HEK293T (cell line): ENCODE measurements around the gene CPT1B.

ENCODE experiments used
- CTCF ChIA-PET: fragments of 350-600 bp; formaldehyde crosslinking; extraction: SDS; loops from one replicate; lab custom pipeline; 2021; ENCODE audit warnings: antibody characterized with exemption, inconsistent platforms; lab: Yijun Ruan, JAX
- POLR2A ChIA-PET: fragments of 350-600 bp; formaldehyde crosslinking; extraction: SDS; loops from one replicate; lab custom pipeline; 2020; ENCODE audit warnings: antibody characterized with exemption, inconsistent platforms; lab: Yijun Ruan, JAX
- DNase-seq: peaks from one replicate; pipeline ENCODE4 v3.0.0; 2012; ENCODE audit warnings: mixed read lengths; ENCODE audit errors: extremely low spot score
- ARNT ChIP-seq: fragments of 450-650 bp; IDR thresholded peaks from 2 replicates; pipeline ENCODE4 v1.6.1; 2017; ENCODE audit warnings: mild to moderate bottlenecking
- BHLHE40 ChIP-seq: fragments of 450-650 bp; IDR thresholded peaks from 2 replicates; pipeline ENCODE4 v1.6.1; 2016; ENCODE audit warnings: mild to moderate bottlenecking, moderate library complexity, borderline replicate concordance
- CTBP1 ChIP-seq: fragments of 450-650 bp; IDR thresholded peaks from 2 replicates; pipeline ENCODE4 v1.6.1; 2016; ENCODE audit warnings: borderline replicate concordance
- ELF4 ChIP-seq: fragments of 450-650 bp; IDR thresholded peaks from 2 replicates; pipeline ENCODE4 v1.6.1; 2017; ENCODE audit warnings: antibody characterized with exemption
- FOXA1 ChIP-seq: fragments of 450-650 bp; IDR thresholded peaks from 2 replicates; pipeline ENCODE4 v1.6.1; 2016; ENCODE audit warnings: mild to moderate bottlenecking
- FOXK2 ChIP-seq: fragments of 450-650 bp; IDR thresholded peaks from 2 replicates; pipeline ENCODE4 v1.6.1; 2016; ENCODE audit warnings: mild to moderate bottlenecking
- FOXM1 ChIP-seq: fragments of 450-650 bp; IDR thresholded peaks from 2 replicates; pipeline ENCODE4 v1.6.1; 2017; ENCODE audit warnings: mild to moderate bottlenecking, borderline replicate concordance
- HDGF ChIP-seq: fragments of 450-650 bp; IDR thresholded peaks from 2 replicates; pipeline ENCODE4 v1.6.1; 2017; ENCODE audit warnings: antibody characterized with exemption, borderline replicate concordance
- L3MBTL2 ChIP-seq: fragments of 450-650 bp; conservative IDR thresholded peaks from 2 replicates; pipeline ENCODE4 v1.6.1; 2016; ENCODE audit warnings: mild to moderate bottlenecking
- LEF1 ChIP-seq: fragments of 450-650 bp; IDR thresholded peaks from 2 replicates; pipeline ENCODE4 v1.6.1; 2017; ENCODE audit warnings: mild to moderate bottlenecking, borderline replicate concordance
- NFRKB ChIP-seq: fragments of 450-650 bp; IDR thresholded peaks from 2 replicates; pipeline ENCODE4 v1.6.1; 2016; ENCODE audit warnings: mild to moderate bottlenecking, moderate library complexity
- SP1 ChIP-seq: fragments of 450-650 bp; IDR thresholded peaks from 2 replicates; pipeline ENCODE4 v1.6.1; 2017
- SUZ12 ChIP-seq: fragments of 450-650 bp; IDR thresholded peaks from 2 replicates; pipeline ENCODE4 v1.6.1; 2016; ENCODE audit warnings: mild to moderate bottlenecking
- TARDBP ChIP-seq: fragments of 450-650 bp; IDR thresholded peaks from 2 replicates; pipeline ENCODE4 v1.6.1; 2016
- ZNF384 ChIP-seq: fragments of 450-650 bp; IDR thresholded peaks from 2 replicates; pipeline ENCODE4 v1.6.1; 2016
- TF ChIP-seq, protein P1 (sequence below): fragments of 450-650 bp; IDR thresholded peaks from 2 replicates; pipeline ENCODE4 v1.6.1; 2016

Gene CPT1B

GRCh38 chr22:50595189-50595588, 17.0 kb upstream of the CPT1B start:
- TF ChIP-seq LEF1 (no peak), BHLHE40 (no peak), SUZ12 (no peak), ARNT (no peak), SP1 (no peak), TARDBP (no peak), ELF4 (no peak), HDGF (no peak), CTBP1 (no peak), FOXM1 (no peak), ZNF384 (no peak), L3MBTL2 (no peak), NFRKB (no peak), FOXA1 (no peak), FOXK2 (no peak)
- TF ChIP-seq, protein P1, sequence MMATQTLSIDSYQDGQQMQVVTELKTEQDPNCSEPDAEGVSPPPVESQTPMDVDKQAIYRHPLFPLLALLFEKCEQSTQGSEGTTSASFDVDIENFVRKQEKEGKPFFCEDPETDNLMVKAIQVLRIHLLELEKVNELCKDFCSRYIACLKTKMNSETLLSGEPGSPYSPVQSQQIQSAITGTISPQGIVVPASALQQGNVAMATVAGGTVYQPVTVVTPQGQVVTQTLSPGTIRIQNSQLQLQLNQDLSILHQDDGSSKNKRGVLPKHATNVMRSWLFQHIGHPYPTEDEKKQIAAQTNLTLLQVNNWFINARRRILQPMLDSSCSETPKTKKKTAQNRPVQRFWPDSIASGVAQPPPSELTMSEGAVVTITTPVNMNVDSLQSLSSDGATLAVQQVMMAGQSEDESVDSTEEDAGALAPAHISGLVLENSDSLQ: no peak
- ChIA-PET CTCF (no interaction called here), POLR2A (no interaction called here)
- no peak for DNase-seq

DNA sequence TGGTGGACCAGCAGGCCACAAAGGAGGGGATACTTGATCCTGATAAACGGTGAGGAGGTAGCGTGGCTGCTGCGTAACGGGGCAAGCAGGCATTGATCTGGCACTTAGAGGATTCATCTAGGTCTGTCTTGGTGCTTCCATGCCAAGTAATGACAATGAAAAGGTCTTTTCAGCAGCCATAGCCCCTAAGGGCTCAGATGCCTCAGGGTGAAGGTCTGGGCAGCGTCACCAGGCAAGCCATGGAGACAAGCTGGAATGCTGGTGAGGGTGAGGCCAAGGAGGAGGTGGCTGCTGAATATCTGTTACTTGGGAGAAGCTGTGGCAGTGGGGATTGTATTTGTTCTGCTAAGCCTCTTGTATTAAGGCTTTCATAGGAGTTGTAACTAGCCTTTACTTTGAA, 9.2 kb upstream of the CPT1B start:
- no peak for DNase-seq
- ChIA-PET CTCF (interaction anchor here (0.6 kb wide), 1 partner anchor 532 kb away, joined by 3 read pairs; no protein-coding TSS in a partner anchor), POLR2A (no interaction called here)
- TF ChIP-seq ZNF384: no peak
- TF ChIP-seq L3MBTL2: no peak
- TF ChIP-seq TARDBP: no peak
- TF ChIP-seq BHLHE40: no peak
- TF ChIP-seq SP1: no peak
- TF ChIP-seq, protein P1: no peak
- TF ChIP-seq SUZ12: no peak
- TF ChIP-seq HDGF: no peak
- no peak for TF ChIP-seq ELF4
- TF ChIP-seq LEF1: no peak
- no peak for TF ChIP-seq CTBP1
- no peak for TF ChIP-seq FOXK2
- TF ChIP-seq FOXM1: no peak
- TF ChIP-seq FOXA1: no peak
- TF ChIP-seq NFRKB: no peak

DNA sequence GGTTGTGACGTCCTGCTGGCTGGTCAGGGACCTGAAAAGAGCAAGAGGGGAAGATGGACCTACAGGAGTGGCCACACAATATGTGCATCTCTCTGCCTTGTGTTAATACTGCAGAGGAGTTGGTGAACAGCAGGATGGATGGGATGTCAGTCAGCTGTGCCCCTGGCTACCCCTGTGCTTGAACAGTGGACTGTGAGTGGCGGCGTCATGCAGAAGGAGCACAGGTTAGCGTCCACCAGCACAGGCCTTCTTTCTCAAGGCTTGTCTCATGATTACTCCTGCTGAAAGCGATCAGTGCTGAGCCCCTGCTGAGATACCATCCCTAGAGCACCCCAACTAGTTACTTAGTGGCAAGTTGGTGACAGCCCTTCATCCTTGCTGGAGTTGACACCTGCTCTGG, 8.2 kb upstream of the CPT1B start:
- no peak for DNase-seq
- ChIA-PET POLR2A (no interaction called here), CTCF (no interaction called here)
- TF ChIP-seq ELF4: no peak
- TF ChIP-seq, protein P1: no peak
- no peak for TF ChIP-seq SUZ12
- no peak for TF ChIP-seq FOXM1
- TF ChIP-seq BHLHE40: no peak
- no peak for TF ChIP-seq ARNT
- TF ChIP-seq FOXK2: no peak
- no peak for TF ChIP-seq TARDBP
- TF ChIP-seq SP1: no peak
- TF ChIP-seq ZNF384: no peak
- TF ChIP-seq FOXA1: no peak
- TF ChIP-seq L3MBTL2: no peak
- no peak for TF ChIP-seq CTBP1
- TF ChIP-seq HDGF: no peak
- TF ChIP-seq NFRKB: no peak
- no peak for TF ChIP-seq LEF1

DNA sequence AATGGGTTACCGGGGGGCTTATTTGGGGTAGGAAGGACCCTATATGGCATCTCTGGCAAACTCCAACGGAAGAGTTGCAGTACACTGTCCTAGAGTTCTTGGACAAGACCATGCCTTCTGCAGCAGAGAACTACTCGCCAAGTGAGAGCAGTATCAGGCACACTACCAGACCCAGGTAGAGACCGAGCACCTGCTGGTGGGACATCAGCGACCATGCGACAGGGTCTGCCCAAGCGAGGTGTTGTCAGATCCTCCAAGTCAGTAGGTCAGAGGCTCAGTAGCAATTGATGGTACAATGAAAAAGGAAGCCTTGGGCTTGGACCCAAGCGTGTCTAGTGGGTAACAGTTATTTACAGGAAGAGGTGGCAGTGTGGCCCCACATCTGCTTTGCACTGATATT, 7.6 kb upstream of the CPT1B start:
- DNase-seq: no peak
- ChIA-PET CTCF (no interaction called here), POLR2A (interaction anchor here (1.0 kb wide), 1 partner anchor 9 kb away, joined by 4 read pairs; no protein-coding TSS in a partner anchor)
- TF ChIP-seq TARDBP (no peak), L3MBTL2 (no peak), SUZ12 (no peak), BHLHE40 (no peak), ARNT (no peak), NFRKB (no peak), CTBP1 (no peak), ZNF384 (no peak), FOXK2 (no peak), SP1 (no peak), LEF1 (no peak), FOXM1 (no peak), HDGF (no peak), ELF4 (no peak), FOXA1 (no peak)
- TF ChIP-seq, protein P1: no peak

DNA sequence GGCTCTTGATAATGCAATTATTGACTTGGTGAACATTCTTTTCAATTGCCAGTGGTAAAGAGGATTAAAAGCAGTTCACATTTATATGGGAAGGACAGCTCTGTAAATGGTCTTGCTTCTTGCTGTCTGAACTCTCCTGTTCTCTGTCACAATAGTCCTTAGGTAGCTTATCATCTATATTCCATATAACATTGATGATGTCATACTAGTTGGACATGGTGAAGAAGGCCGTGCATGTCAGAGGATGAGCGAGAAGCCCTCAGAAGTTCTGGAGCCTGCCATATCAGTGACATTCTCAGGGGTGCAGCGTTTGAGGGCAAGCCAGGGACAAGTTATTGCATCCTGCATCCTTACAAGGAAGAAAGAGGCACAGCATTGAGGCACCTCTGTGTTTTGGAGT, 7.0 kb upstream of the CPT1B start:
- TF ChIP-seq HDGF (no peak), SUZ12 (no peak), L3MBTL2 (no peak), NFRKB (no peak), FOXA1 (no peak), LEF1 (no peak), TARDBP (no peak), ELF4 (no peak), ARNT (no peak)
- TF ChIP-seq, protein P1: no peak
- CTCF ChIA-PET: interaction anchor here (1.0 kb wide), 1 partner anchor 36 kb away, joined by 3 read pairs; no protein-coding TSS in a partner anchor
- no peak for DNase-seq

More for the DNA sequence above, 7.0 kb upstream of the CPT1B start:
- POLR2A ChIA-PET: interaction anchor here (1.0 kb wide), 1 partner anchor 9 kb away, joined by 4 read pairs; no protein-coding TSS in a partner anchor
